ENCODE measurements around the gene TLL1.

DNA sequence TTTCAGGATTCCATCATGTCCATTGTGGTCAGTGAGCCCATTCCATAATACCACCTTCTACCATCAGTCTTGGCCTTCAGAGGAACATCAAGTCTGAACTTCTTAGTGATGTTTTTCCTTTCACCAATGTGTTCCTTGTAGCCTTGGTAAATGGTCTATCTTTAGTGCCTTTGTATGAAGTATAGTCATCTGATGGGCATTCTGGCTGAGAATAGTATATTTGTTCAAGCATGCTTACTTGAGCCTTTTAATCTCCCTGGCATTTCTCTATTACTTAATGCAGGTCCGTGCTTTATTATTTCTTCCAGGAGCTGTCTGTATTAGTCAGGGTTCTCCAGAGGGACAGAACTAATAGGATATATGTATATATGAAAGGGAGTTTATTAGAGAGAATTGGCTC is 99.7 kb downstream of the TLL1 start:
- TF ChIP-seq, protein P1, sequence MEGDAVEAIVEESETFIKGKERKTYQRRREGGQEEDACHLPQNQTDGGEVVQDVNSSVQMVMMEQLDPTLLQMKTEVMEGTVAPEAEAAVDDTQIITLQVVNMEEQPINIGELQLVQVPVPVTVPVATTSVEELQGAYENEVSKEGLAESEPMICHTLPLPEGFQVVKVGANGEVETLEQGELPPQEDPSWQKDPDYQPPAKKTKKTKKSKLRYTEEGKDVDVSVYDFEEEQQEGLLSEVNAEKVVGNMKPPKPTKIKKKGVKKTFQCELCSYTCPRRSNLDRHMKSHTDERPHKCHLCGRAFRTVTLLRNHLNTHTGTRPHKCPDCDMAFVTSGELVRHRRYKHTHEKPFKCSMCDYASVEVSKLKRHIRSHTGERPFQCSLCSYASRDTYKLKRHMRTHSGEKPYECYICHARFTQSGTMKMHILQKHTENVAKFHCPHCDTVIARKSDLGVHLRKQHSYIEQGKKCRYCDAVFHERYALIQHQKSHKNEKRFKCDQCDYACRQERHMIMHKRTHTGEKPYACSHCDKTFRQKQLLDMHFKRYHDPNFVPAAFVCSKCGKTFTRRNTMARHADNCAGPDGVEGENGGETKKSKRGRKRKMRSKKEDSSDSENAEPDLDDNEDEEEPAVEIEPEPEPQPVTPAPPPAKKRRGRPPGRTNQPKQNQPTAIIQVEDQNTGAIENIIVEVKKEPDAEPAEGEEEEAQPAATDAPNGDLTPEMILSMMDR (IDR thresholded peaks at IDR 0.05; ENCODE audit: extremely low read depth in 1 of 2, insufficient read depth in 1 of 2, low read depth in 1 of 2, low read length in 2 of 2), result no peak
- TF ChIP-seq POLR2A (IDR thresholded peaks at IDR 0.05; ENCODE audit: low read depth, low read length) (no peak), MYC (IDR thresholded peaks at IDR 0.05; ENCODE audit: low read depth, low read length) (no peak), GATA2 (IDR thresholded peaks at IDR 0.05; ENCODE audit: insufficient read depth, insufficient read length, low read depth, low read length) (no peak)

All from endothelial cell of umbilical vein (primary cell).